ENCODE results near the gene CCNE1. TPM values are rescaled to one million over a fixed set of nuclear protein-coding genes. Genes with fewer than 3 reads are reported as not detected.

Gene CCNE1
- total and polyA plus RNA-seq, 9 of the 15 experiments (the other 6 are each of a cell fraction or from before 2014, with no cell fraction given): 6.2 to 41.0 (median 31.6) TPM

- no peak overlapping the region for H2AFZ ChIP-seq (ENCODE audit: low read depth, low read length)
- BruUV-seq (replicated peaks): no TSS peak
- ATAC-seq (no peak), FAIRE-seq (no peak), DNase-seq (ENCODE audit: extremely low read depth in 1 of 4, low spot score in 3 of 4) (no peak)
- H3K9me3 ChIP-seq (replicated peaks; ENCODE audit: control insufficient read depth, insufficient read depth, low read depth, low read length): no peaks in the 10 kb centered on the region
- peaks cover 56% of the 10 kb centered on the region for H3K36me3 ChIP-seq (ENCODE audit: control insufficient read depth, insufficient read depth, low read length)
- H3K27me3 ChIP-seq (ENCODE audit: control insufficient read depth in 2 of 2, insufficient read depth in 2 of 2, low read length in 2 of 2): no peaks in the 10 kb centered on the region
- in situ Hi-C loops (cut with MboI) (no loop called here), intact Hi-C loops (cut with micrococcal nuclease) (no loop called here)
- no peak overlapping the region for H3K4me3 ChIP-seq
- TF ChIP-seq COPS2 (conservative IDR thresholded peaks at IDR 0.05): no peak
- no peak for TF ChIP-seq YBX1 (IDR thresholded peaks at IDR 0.05)
- TF ChIP-seq PTRF (tag; IDR thresholded peaks at IDR 0.05): no peak
- TF ChIP-seq ZNF436 (CRISPR knock-in tag; IDR thresholded peaks at IDR 0.05): no peak
- TF ChIP-seq CREB5 (CRISPR knock-in tag; IDR thresholded peaks at IDR 0.05): no peak
- no peak for TF ChIP-seq RB1 (IDR thresholded peaks at IDR 0.05; ENCODE audit: low read depth)
- TF ChIP-seq EHMT2 (IDR thresholded peaks at IDR 0.05): no peak
- TF ChIP-seq, protein P1, sequence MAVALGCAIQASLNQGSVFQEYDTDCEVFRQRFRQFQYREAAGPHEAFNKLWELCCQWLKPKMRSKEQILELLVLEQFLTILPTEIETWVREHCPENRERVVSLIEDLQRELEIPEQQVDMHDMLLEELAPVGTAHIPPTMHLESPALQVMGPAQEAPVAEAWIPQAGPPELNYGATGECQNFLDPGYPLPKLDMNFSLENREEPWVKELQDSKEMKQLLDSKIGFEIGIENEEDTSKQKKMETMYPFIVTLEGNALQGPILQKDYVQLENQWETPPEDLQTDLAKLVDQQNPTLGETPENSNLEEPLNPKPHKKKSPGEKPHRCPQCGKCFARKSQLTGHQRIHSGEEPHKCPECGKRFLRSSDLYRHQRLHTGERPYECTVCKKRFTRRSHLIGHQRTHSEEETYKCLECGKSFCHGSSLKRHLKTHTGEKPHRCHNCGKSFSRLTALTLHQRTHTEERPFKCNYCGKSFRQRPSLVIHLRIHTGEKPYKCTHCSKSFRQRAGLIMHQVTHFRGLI (CRISPR knock-in tag; IDR thresholded peaks at IDR 0.05): no peak
- no peak for TF ChIP-seq ZNF12 (CRISPR knock-in tag; IDR thresholded peaks at IDR 0.05)
- no peak for TF ChIP-seq LEF1 (IDR thresholded peaks at IDR 0.05)
- TF ChIP-seq NR4A1 (CRISPR knock-in tag; IDR thresholded peaks at IDR 0.05): no peak
- TF ChIP-seq NR4A1 (tag; IDR thresholded peaks at IDR 0.05): no peak
- no peak for TF ChIP-seq ZNF274 (IDR thresholded peaks at IDR 0.05; ENCODE audit: borderline replicate concordance, low read depth, low read length)
- no peak for TF ChIP-seq ZC3H11A (IDR thresholded peaks at IDR 0.05; ENCODE audit: low read depth, low read length)
- TF ChIP-seq, protein P2, sequence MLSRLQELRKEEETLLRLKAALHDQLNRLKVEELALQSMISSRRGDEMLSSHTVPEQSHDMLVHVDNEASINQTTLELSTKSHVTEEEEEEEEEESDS (CRISPR knock-in tag; IDR thresholded peaks at IDR 0.05): no peak
- TF ChIP-seq, protein P3, sequence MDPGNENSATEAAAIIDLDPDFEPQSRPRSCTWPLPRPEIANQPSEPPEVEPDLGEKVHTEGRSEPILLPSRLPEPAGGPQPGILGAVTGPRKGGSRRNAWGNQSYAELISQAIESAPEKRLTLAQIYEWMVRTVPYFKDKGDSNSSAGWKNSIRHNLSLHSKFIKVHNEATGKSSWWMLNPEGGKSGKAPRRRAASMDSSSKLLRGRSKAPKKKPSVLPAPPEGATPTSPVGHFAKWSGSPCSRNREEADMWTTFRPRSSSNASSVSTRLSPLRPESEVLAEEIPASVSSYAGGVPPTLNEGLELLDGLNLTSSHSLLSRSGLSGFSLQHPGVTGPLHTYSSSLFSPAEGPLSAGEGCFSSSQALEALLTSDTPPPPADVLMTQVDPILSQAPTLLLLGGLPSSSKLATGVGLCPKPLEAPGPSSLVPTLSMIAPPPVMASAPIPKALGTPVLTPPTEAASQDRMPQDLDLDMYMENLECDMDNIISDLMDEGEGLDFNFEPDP (CRISPR knock-in tag; IDR thresholded peaks at IDR 0.05): no peak
- H3K79me2 ChIP-seq (ENCODE audit: control insufficient read depth, insufficient read depth, low read length): no peaks in the 10 kb centered on the region
- H3K9ac ChIP-seq (ENCODE audit: insufficient read depth in 1 of 2, low read depth in 2 of 2, low read length in 2 of 2): peak overlapping the region in 1 of 2 experiments; percentile 64; a peak in 1 of 4 replicates
- ChIA-PET POLR2A (interaction anchor here (1.8 to 2.1 kb wide), 2 partner anchors 9 kb away, joined by 4 to 6 read pairs; no protein-coding TSS in a partner anchor), CTCF (ENCODE audit: low intra/inter-chr PET ratio) (no interaction called here)
- H3K4me1 ChIP-seq (replicated peaks in 1 of 2; ENCODE audit: control insufficient read depth in 2 of 2, insufficient read depth in 2 of 2, low read length in 2 of 2): no peaks in the 10 kb centered on the region
- no peaks in the 10 kb centered on the region for H3K9me1 ChIP-seq (ENCODE audit: control insufficient read depth, insufficient read depth, low read length)
- 91% methylated on average over 17 of the region's 20 CpGs for WGBS (ENCODE audit: insufficient coverage, low coverage, missing lambda C conversion rate)
- no peaks in the 10 kb centered on the region for H4K20me1 ChIP-seq (replicated peaks; ENCODE audit: control insufficient read depth, insufficient read depth, low read length)
- H3K27ac ChIP-seq (ENCODE audit: extremely low read depth, low read depth, low read length): no peak overlapping the region
- no peak overlapping the region for H3K4me2 ChIP-seq (ENCODE audit: insufficient read depth, low read length)
These were observed 12.0 kb downstream of the CCNE1 start for GRCh38 chr19:29823581-29824330.
